Mesendoderm (in vitro differentiated cells): ENCODE measurements around the gene CCDC68.

Source experiments
- DNase-seq: peaks from one replicate; pipeline ENCODE4 v3.0.0; 2013
- H2AK5ac ChIP-seq: 2 replicates; pipeline ENCODE4 v1.6.1; 2013; ENCODE audit warnings: low read length, inconsistent platforms
- H2BK120ac ChIP-seq: 2 replicates; pipeline ENCODE4 v1.6.1; 2013; ENCODE audit warnings: low read depth, mild to moderate bottlenecking, low read length, moderate library complexity, mixed read lengths
- H2BK15ac ChIP-seq: replicated peaks from 2 replicates; pipeline ENCODE4 v1.6.1; 2013; ENCODE audit warnings: low read depth, mild to moderate bottlenecking, moderate library complexity
- H2BK5ac ChIP-seq: 2 replicates; pipeline ENCODE4 v1.6.1; 2013; ENCODE audit warnings: low read length, inconsistent platforms
- H3K18ac ChIP-seq: 2 replicates; pipeline ENCODE4 v1.6.1; 2013; ENCODE audit warnings: mild to moderate bottlenecking, low read length, mixed read lengths
- H3K23ac ChIP-seq: one replicate; pipeline ENCODE4 v1.6.1; 2013; ENCODE audit warnings: low read length
- H3K27ac ChIP-seq: 2 replicates; pipeline ENCODE4 v1.5.1; 2013; ENCODE audit warnings: low read depth, mild to moderate bottlenecking, inconsistent platforms, low read length, moderate library complexity
- H3K27me3 ChIP-seq: 2 replicates; pipeline ENCODE4 v1.6.1; 2013; ENCODE audit warnings: low read length, control low read depth, mild to moderate bottlenecking, inconsistent platforms; ENCODE audit not compliant: insufficient read depth, poor library complexity
- H3K36me3 ChIP-seq: 2 replicates; pipeline ENCODE4 v1.6.1; 2013; ENCODE audit warnings: low read length, inconsistent platforms; ENCODE audit not compliant: control insufficient read depth, insufficient read depth
- H3K4ac ChIP-seq: one replicate; pipeline ENCODE4 v1.6.1; 2013; ENCODE audit warnings: low read depth, mild to moderate bottlenecking, low read length, moderate library complexity
- H3K4me1 ChIP-seq: 2 replicates; pipeline ENCODE4 v1.6.1; 2013; ENCODE audit warnings: low read depth, low read length, inconsistent platforms; ENCODE audit not compliant: control insufficient read depth
- H3K4me2 ChIP-seq: 2 replicates; pipeline ENCODE4 v1.6.1; 2013; ENCODE audit warnings: low read length
- H3K4me3 ChIP-seq: 2 replicates; pipeline ENCODE4 v1.5.1; 2013; ENCODE audit warnings: mild to moderate bottlenecking, low read length
- H3K56ac ChIP-seq: one replicate; pipeline ENCODE4 v1.6.1; 2013; ENCODE audit warnings: low read length
- H3K79me1 ChIP-seq: 2 replicates; pipeline ENCODE4 v1.6.1; 2013; ENCODE audit warnings: low read length, inconsistent platforms
- H3K79me2 ChIP-seq: 2 replicates; pipeline ENCODE4 v1.6.1; 2013; ENCODE audit warnings: mild to moderate bottlenecking, low read length; ENCODE audit not compliant: control insufficient read depth, insufficient read depth
- H3K9ac ChIP-seq: 2 replicates; pipeline ENCODE4 v1.6.1; 2013; ENCODE audit warnings: low read length, inconsistent platforms
- H4K5ac ChIP-seq: one replicate; pipeline ENCODE4 v1.6.1; 2013; ENCODE audit warnings: low read length
- H4K8ac ChIP-seq: one replicate; pipeline ENCODE4 v1.6.1; 2013; ENCODE audit warnings: low read depth, mild to moderate bottlenecking, control low read depth, low read length, moderate library complexity
- WGBS: extraction: QIAGEN DNeasy Blood & Tissue Kit; methylation state at CpG from one replicate; pipeline ENCODE4 v1.1.7; 2013; ENCODE audit warnings: low lambda C conversion rate, missing lambda C conversion rate; ENCODE audit not compliant: insufficient coverage; ENCODE audit errors: extremely low coverage; 5-methylcytosine and 5-hydroxymethylcytosine counted together

The CCDC68 gene

GRCh38 chr18:54948350-54948837 lies 10.9 kb downstream of the CCDC68 start:
- Histone ChIP-seq H2AK5ac (no peak overlapping the region), H3K79me1 (no peaks in the 10 kb centered on the region)

GRCh38 chr18:54947091-54947490 lies 12.2 kb downstream of the CCDC68 start:
- Histone ChIP-seq H3K27ac (no peak overlapping the region), H2AK5ac (no peak overlapping the region), H3K18ac (no peak overlapping the region), H2BK15ac (no peak overlapping the region), H3K56ac (no peak overlapping the region), H4K8ac (no peak overlapping the region), H3K4me1 (no peaks in the 10 kb centered on the region), H3K9ac (no peak overlapping the region), H2BK120ac (no peak overlapping the region), H3K79me2 (no peaks in the 10 kb centered on the region), H4K5ac (no peak overlapping the region), H2BK5ac (no peak overlapping the region), H3K27me3 (no peaks in the 10 kb centered on the region), H3K4me3 (no peak overlapping the region), H3K79me1 (no peaks in the 10 kb centered on the region), H3K4ac (no peak overlapping the region), H3K23ac (no peak overlapping the region), H3K36me3 (no peaks in the 10 kb centered on the region), H3K4me2 (no peak overlapping the region)
- no peak for DNase-seq
- WGBS, result no CpG with 5 or more reads among the region's 1 CpG

More at GRCh38 chr18:54948350-54948837, 10.9 kb downstream of the CCDC68 start:
- H3K4ac ChIP-seq, result no peak overlapping the region
- DNase-seq, result no peak
- no peak overlapping the region for H3K9ac ChIP-seq
- WGBS, result no CpG with 5 or more reads among the region's 4 CpGs
- no peak overlapping the region for H3K27ac ChIP-seq
- no peak overlapping the region for H4K5ac ChIP-seq
- H3K36me3 ChIP-seq, result no peaks in the 10 kb centered on the region
- no peak overlapping the region for H3K4me2 ChIP-seq
- H3K23ac ChIP-seq, result no peak overlapping the region
- no peak overlapping the region for H4K8ac ChIP-seq
- H2BK120ac ChIP-seq, result no peak overlapping the region
- H2BK15ac ChIP-seq, result no peak overlapping the region
- no peaks in the 10 kb centered on the region for H3K79me2 ChIP-seq
- H2BK5ac ChIP-seq, result no peak overlapping the region
- H3K4me3 ChIP-seq, result no peak overlapping the region
- H3K18ac ChIP-seq, result no peak overlapping the region
- H3K56ac ChIP-seq, result no peak overlapping the region
- H3K27me3 ChIP-seq, result no peaks in the 10 kb centered on the region
- no peaks in the 10 kb centered on the region for H3K4me1 ChIP-seq

GRCh38 chr18:54946149-54946581 lies 13.1 kb downstream of the CCDC68 start:
- Histone ChIP-seq H4K5ac (no peak overlapping the region), H3K18ac (no peak overlapping the region), H2BK120ac (no peak overlapping the region), H2BK15ac (no peak overlapping the region), H3K4me3 (no peak overlapping the region), H4K8ac (no peak overlapping the region), H3K4ac (no peak overlapping the region), H2BK5ac (no peak overlapping the region), H3K4me2 (no peak overlapping the region), H3K27me3 (no peaks in the 10 kb centered on the region), H3K23ac (no peak overlapping the region), H3K27ac (no peak overlapping the region), H2AK5ac (no peak overlapping the region), H3K79me2 (no peaks in the 10 kb centered on the region), H3K36me3 (no peaks in the 10 kb centered on the region), H3K9ac (no peak overlapping the region), H3K4me1 (no peaks in the 10 kb centered on the region), H3K79me1 (no peaks in the 10 kb centered on the region), H3K56ac (no peak overlapping the region)
- no peak for DNase-seq
- WGBS, result no CpG with 5 or more reads among the region's 7 CpGs

GRCh38 chr18:54945576-54946125 lies 13.6 kb downstream of the CCDC68 start:
- no peak for DNase-seq
- Histone ChIP-seq H3K4ac (no peak overlapping the region), H3K9ac (no peak overlapping the region), H3K27ac (no peak overlapping the region), H3K18ac (no peak overlapping the region), H3K4me2 (no peak overlapping the region), H3K36me3 (no peaks in the 10 kb centered on the region), H3K4me1 (no peaks in the 10 kb centered on the region), H3K79me2 (no peaks in the 10 kb centered on the region), H2BK120ac (no peak overlapping the region), H3K79me1 (no peaks in the 10 kb centered on the region), H3K23ac (no peak overlapping the region), H3K4me3 (no peak overlapping the region), H3K56ac (no peak overlapping the region), H2BK5ac (no peak overlapping the region), H4K8ac (no peak overlapping the region), H4K5ac (no peak overlapping the region), H2BK15ac (no peak overlapping the region), H2AK5ac (no peak overlapping the region), H3K27me3 (no peaks in the 10 kb centered on the region)
- WGBS, result no CpG with 5 or more reads among the region's 4 CpGs

- no CpG with 5 or more reads among the region's 3 CpGs for WGBS
- no peak overlapping the region for H3K56ac ChIP-seq
- DNase-seq, result no peak
- H3K79me1 ChIP-seq, result no peaks in the 10 kb centered on the region
- no peak overlapping the region for H2BK5ac ChIP-seq
- H3K4ac ChIP-seq, result no peak overlapping the region
- no peaks in the 10 kb centered on the region for H3K27me3 ChIP-seq
- H3K79me2 ChIP-seq, result no peaks in the 10 kb centered on the region
- no peak overlapping the region for H2BK120ac ChIP-seq
- H3K18ac ChIP-seq, result no peak overlapping the region
- H4K5ac ChIP-seq, result no peak overlapping the region
- H3K4me2 ChIP-seq, result no peak overlapping the region
- H3K36me3 ChIP-seq, result no peaks in the 10 kb centered on the region
- H3K4me1 ChIP-seq, result no peaks in the 10 kb centered on the region
- no peak overlapping the region for H2BK15ac ChIP-seq
- no peak overlapping the region for H2AK5ac ChIP-seq
- H3K27ac ChIP-seq, result no peak overlapping the region
- no peak overlapping the region for H4K8ac ChIP-seq
- H3K23ac ChIP-seq, result no peak overlapping the region
- no peak overlapping the region for H3K4me3 ChIP-seq
- H3K9ac ChIP-seq, result no peak overlapping the region
Observed at GRCh38 chr18:54942569-54942968, 16.7 kb downstream of the CCDC68 start.

- WGBS, result no CpG with 5 or more reads among the region's 4 CpGs
- Histone ChIP-seq H4K8ac (no peak overlapping the region), H3K4me3 (no peak overlapping the region), H2AK5ac (no peak overlapping the region), H3K4me2 (no peak overlapping the region), H2BK15ac (no peak overlapping the region), H3K36me3 (no peaks in the 10 kb centered on the region), H2BK5ac (no peak overlapping the region), H3K9ac (no peak overlapping the region), H3K56ac (no peak overlapping the region), H3K79me2 (no peaks in the 10 kb centered on the region), H4K5ac (no peak overlapping the region), H3K79me1 (no peaks in the 10 kb centered on the region), H3K27me3 (no peaks in the 10 kb centered on the region), H3K4ac (no peak overlapping the region), H3K27ac (no peak overlapping the region), H3K23ac (no peak overlapping the region), H3K4me1 (no peaks in the 10 kb centered on the region), H3K18ac (no peak overlapping the region), H2BK120ac (no peak overlapping the region)
- no peak for DNase-seq
Observed at GRCh38 chr18:54942144-54942543, 17.1 kb downstream of the CCDC68 start.
